GM18951 (cell line): Measurements from ENCODE around the gene SLC16A10.
"Not testable (repeated sequence)": the region's sequence is repeated elsewhere in the genome, so short reads cannot be mapped to it uniquely, and the experiment has no call there.

Experiments used
- POLR2A ChIP-seq: IDR thresholded peaks from 4 replicates; pipeline ENCODE4 v1.6.1; 2011; ENCODE audit warnings: mild to moderate bottlenecking; ENCODE audit not compliant: insufficient read length, insufficient read depth; ENCODE audit errors: extremely low read depth
- in situ Hi-C: fragments of 300-500 bp; cut with MboI; formaldehyde crosslinking; loops from one replicate; pipeline ENCODE4 v1.12.0; 2022; ENCODE audit warnings: low sequenced_read_pairs, mixed read lengths, inconsistent platforms; ENCODE audit not compliant: unreplicated experiment

The SLC16A10 gene

GRCh38 chr6:111101987-111102386, 14.7 kb downstream of the SLC16A10 start:
- in situ Hi-C loops, result no loop called here
- no peak for TF ChIP-seq POLR2A

GRCh38 chr6:111105578-111105977, 18.3 kb downstream of the SLC16A10 start:
- in situ Hi-C loops, result no loop called here
- TF ChIP-seq POLR2A, result no peak

GRCh38 chr6:111107589-111107988, 20.3 kb downstream of the SLC16A10 start:
- in situ Hi-C loops, result no loop called here
- TF ChIP-seq POLR2A, result no peak

- in situ Hi-C loops, result no loop called here
- TF ChIP-seq POLR2A, result no peak
These were observed 22.7 kb downstream of the SLC16A10 start for GRCh38 chr6:111110036-111110435.

GRCh38 chr6:111113336-111114086, 26.2 kb downstream of the SLC16A10 start:
- in situ Hi-C loops, result no loop called here

GRCh38 chr6:111114087-111114443, 26.8 kb downstream of the SLC16A10 start:
- in situ Hi-C loops, result no loop called here

More at GRCh38 chr6:111113336-111114086, 26.2 kb downstream of the SLC16A10 start:
- TF ChIP-seq POLR2A, result no peak

GRCh38 chr6:111114482-111114881, 27.2 kb downstream of the SLC16A10 start:
- no peak for TF ChIP-seq POLR2A
- in situ Hi-C loops, result no loop called here

More at GRCh38 chr6:111114087-111114443, 26.8 kb downstream of the SLC16A10 start:
- no peak for TF ChIP-seq POLR2A

GRCh38 chr6:111118826-111119225, 31.5 kb downstream of the SLC16A10 start:
- TF ChIP-seq POLR2A, result no peak
- in situ Hi-C loops, result no loop called here

GRCh38 chr6:111119571-111120329, 32.4 kb downstream of the SLC16A10 start:
- in situ Hi-C loops, result no loop called here
- no peak for TF ChIP-seq POLR2A

GRCh38 chr6:111121789-111122350, 34.6 kb downstream of the SLC16A10 start:
- in situ Hi-C loops, result no loop called here
- no peak for TF ChIP-seq POLR2A

- in situ Hi-C loops, result no loop called here
- TF ChIP-seq POLR2A, result no peak
These were observed 35.4 kb downstream of the SLC16A10 start for GRCh38 chr6:111122458-111123286.

- TF ChIP-seq POLR2A, result no peak
- in situ Hi-C loops, result no loop called here
These were observed 37.1 kb downstream of the SLC16A10 start for GRCh38 chr6:111124406-111124805.

- TF ChIP-seq POLR2A, result no peak
- in situ Hi-C loops, result no loop called here
These were observed 41.7 kb downstream of the SLC16A10 start for GRCh38 chr6:111129013-111129412.

- in situ Hi-C loops, result not testable (repeated sequence)
These were observed 43.7 kb downstream of the SLC16A10 start for GRCh38 chr6:111131018-111131417.

GRCh38 chr6:111132669-111133068, 45.4 kb downstream of the SLC16A10 start:
- in situ Hi-C loops, result not testable (repeated sequence)

GRCh38 chr6:111134236-111134869, 47.0 kb downstream of the SLC16A10 start:
- in situ Hi-C loops, result not testable (repeated sequence)

GRCh38 chr6:111137489-111138093, 50.3 kb downstream of the SLC16A10 start:
- in situ Hi-C loops, result not testable (repeated sequence)
